ENCODE measurements around the gene GDPD2.
A peak's percentile ranks its signal among the peaks of the same experiment; 100 is the strongest.

GDPD2 gene

GRCh38 chrX:70455366-70456202, 32.5 kb downstream of the GDPD2 start:
- H3K4me3 ChIP-seq (ENCODE audit: low read depth, low read length): peak overlapping the region; percentile 71
- H3K79me2 ChIP-seq: peaks cover 10% of the 10 kb centered on the region
- peak overlapping the region; percentile 68 for H2AFZ ChIP-seq
- peaks cover 6% of the 10 kb centered on the region for H3K4me1 ChIP-seq
- H3K27ac ChIP-seq: peak overlapping the region; percentile 83
- no peaks in the 10 kb centered on the region for H3K36me3 ChIP-seq (ENCODE audit: control insufficient read depth, insufficient read depth, low read length)
- H3K27me3 ChIP-seq (ENCODE audit: control insufficient read depth, insufficient read depth, low read length): no peaks in the 10 kb centered on the region
- no peaks in the 10 kb centered on the region for H3K9me3 ChIP-seq (ENCODE audit: control insufficient read depth, low read length)
- H3K4me2 ChIP-seq (ENCODE audit: low read length): peak overlapping the region; percentile 78
- TF ChIP-seq CTCF (IDR thresholded peaks at IDR 0.05): no peak
- peak overlapping the region; percentile 37 for H3K9ac ChIP-seq

GRCh38 chrX:70456256-70456655, 33.1 kb downstream of the GDPD2 start:
- peaks cover 10% of the 10 kb centered on the region for H3K79me2 ChIP-seq
- H2AFZ ChIP-seq: no peak overlapping the region
- no peaks in the 10 kb centered on the region for H3K36me3 ChIP-seq (ENCODE audit: control insufficient read depth, insufficient read depth, low read length)
- peak overlapping the region; percentile 78 for H3K4me2 ChIP-seq (ENCODE audit: low read length)
- no peak overlapping the region for H3K27ac ChIP-seq
- H3K4me1 ChIP-seq: peaks cover 6% of the 10 kb centered on the region
- H3K4me3 ChIP-seq (ENCODE audit: low read depth, low read length): peak overlapping the region; percentile 71
- TF ChIP-seq CTCF (IDR thresholded peaks at IDR 0.05): no peak
- H3K9ac ChIP-seq: no peak overlapping the region
- H3K27me3 ChIP-seq (ENCODE audit: control insufficient read depth, insufficient read depth, low read length): no peaks in the 10 kb centered on the region
- H3K9me3 ChIP-seq (ENCODE audit: control insufficient read depth, low read length): no peaks in the 10 kb centered on the region

- H3K36me3 ChIP-seq (ENCODE audit: control insufficient read depth, insufficient read depth, low read length): no peaks in the 10 kb centered on the region
- no peak overlapping the region for H2AFZ ChIP-seq
- no peaks in the 10 kb centered on the region for H3K27me3 ChIP-seq (ENCODE audit: control insufficient read depth, insufficient read depth, low read length)
- H3K9ac ChIP-seq: no peak overlapping the region
- no peak overlapping the region for H3K27ac ChIP-seq
- H3K9me3 ChIP-seq (ENCODE audit: control insufficient read depth, low read length): no peaks in the 10 kb centered on the region
- H3K79me2 ChIP-seq: no peaks in the 10 kb centered on the region
- peaks cover 2% of the 10 kb centered on the region for H3K4me1 ChIP-seq
- H3K4me3 ChIP-seq (ENCODE audit: low read depth, low read length): no peak overlapping the region
- no peak for TF ChIP-seq CTCF (IDR thresholded peaks at IDR 0.05)
- no peak overlapping the region for H3K4me2 ChIP-seq (ENCODE audit: low read length)
Measured at GRCh38 chrX:70461026-70461425, 37.9 kb downstream of the GDPD2 start.

- H3K9me3 ChIP-seq (ENCODE audit: control insufficient read depth, low read length): no peaks in the 10 kb centered on the region
- no peaks in the 10 kb centered on the region for H3K4me1 ChIP-seq
- no peak overlapping the region for H3K4me2 ChIP-seq (ENCODE audit: low read length)
- no peak overlapping the region for H3K27ac ChIP-seq
- no peak overlapping the region for H3K4me3 ChIP-seq (ENCODE audit: low read depth, low read length)
- H3K9ac ChIP-seq: no peak overlapping the region
- no peak for TF ChIP-seq CTCF (IDR thresholded peaks at IDR 0.05)
- H3K27me3 ChIP-seq (ENCODE audit: control insufficient read depth, insufficient read depth, low read length): no peaks in the 10 kb centered on the region
- no peak overlapping the region for H2AFZ ChIP-seq
- H3K79me2 ChIP-seq: no peaks in the 10 kb centered on the region
- H3K36me3 ChIP-seq (ENCODE audit: control insufficient read depth, insufficient read depth, low read length): no peaks in the 10 kb centered on the region
Measured at GRCh38 chrX:70464051-70464450, 40.9 kb downstream of the GDPD2 start.

- Histone ChIP-seq H3K9ac (no peak overlapping the region), H2AFZ (no peak overlapping the region), H3K9me3 (ENCODE audit: control insufficient read depth, low read length) (no peaks in the 10 kb centered on the region), H3K79me2 (no peaks in the 10 kb centered on the region), H3K4me2 (ENCODE audit: low read length) (no peak overlapping the region), H3K4me1 (no peaks in the 10 kb centered on the region), H3K27ac (no peak overlapping the region), H3K4me3 (ENCODE audit: low read depth, low read length) (no peak overlapping the region), H3K27me3 (ENCODE audit: control insufficient read depth, insufficient read depth, low read length) (no peaks in the 10 kb centered on the region), H3K36me3 (ENCODE audit: control insufficient read depth, insufficient read depth, low read length) (no peaks in the 10 kb centered on the region)
- no peak for TF ChIP-seq CTCF (IDR thresholded peaks at IDR 0.05)
Measured at GRCh38 chrX:70466968-70467367, 43.9 kb downstream of the GDPD2 start.

All from parathyroid adenoma (tissue), 2 donors.